ENCODE data around the gene DEXI. TPM values are rescaled to one million over a fixed set of nuclear protein-coding genes. Genes with fewer than 3 reads are reported as not detected.

Gene DEXI
- total RNA-seq, 4 donors from 2014 or later = 106 to 133 (median 125) TPM

DNA sequence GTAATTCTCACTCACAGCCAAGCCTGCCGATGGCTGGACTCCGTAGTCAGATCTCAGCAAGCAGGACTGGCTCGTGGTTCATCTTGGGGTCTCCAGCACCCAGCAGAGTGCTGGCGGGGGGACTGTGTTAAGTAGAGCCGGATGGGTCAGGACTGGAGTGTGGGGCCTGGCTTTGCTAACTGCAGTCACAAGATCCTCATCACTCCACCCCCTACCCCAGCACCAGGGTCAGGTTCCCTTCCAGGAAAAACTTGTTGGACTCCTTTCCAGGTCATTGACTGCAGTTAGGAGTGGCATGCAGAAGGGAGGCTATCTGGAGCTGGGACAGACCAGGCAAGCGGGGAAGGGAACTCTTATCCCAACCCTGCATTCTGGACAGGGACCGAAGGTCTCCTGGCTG lies 59.3 kb downstream of the DEXI start:
- Histone ChIP-seq H3K27ac (replicated peaks in 1 of 4) (no peak overlapping the region), H3K36me3 (no peaks in the 10 kb centered on the region), H3K4me3 (no peak overlapping the region), H3K27me3 (peaks cover 0 to 36% (median 0%) of the 10 kb centered on the region in 4 donors), H3K9me3 (no peaks in the 10 kb centered on the region), H3K4me1 (peaks cover 11 to 22% (median 19%) of the 10 kb centered on the region in 4 donors)
- WGBS = 85% methylated on average over 7 of the region's 7 CpGs
- intact Hi-C loops (cut with DNase I) = no loop called here
- DNase-seq (ENCODE audit: extremely low spot score) = no peak
- no peak for TF ChIP-seq POLR2A (IDR thresholded peaks at IDR 0.05; ENCODE audit: low read depth)
- no peak for TF ChIP-seq EP300 (IDR thresholded peaks at IDR 0.05)
- TF ChIP-seq POLR2AphosphoS5 (IDR thresholded peaks at IDR 0.05) = no peak

DNA sequence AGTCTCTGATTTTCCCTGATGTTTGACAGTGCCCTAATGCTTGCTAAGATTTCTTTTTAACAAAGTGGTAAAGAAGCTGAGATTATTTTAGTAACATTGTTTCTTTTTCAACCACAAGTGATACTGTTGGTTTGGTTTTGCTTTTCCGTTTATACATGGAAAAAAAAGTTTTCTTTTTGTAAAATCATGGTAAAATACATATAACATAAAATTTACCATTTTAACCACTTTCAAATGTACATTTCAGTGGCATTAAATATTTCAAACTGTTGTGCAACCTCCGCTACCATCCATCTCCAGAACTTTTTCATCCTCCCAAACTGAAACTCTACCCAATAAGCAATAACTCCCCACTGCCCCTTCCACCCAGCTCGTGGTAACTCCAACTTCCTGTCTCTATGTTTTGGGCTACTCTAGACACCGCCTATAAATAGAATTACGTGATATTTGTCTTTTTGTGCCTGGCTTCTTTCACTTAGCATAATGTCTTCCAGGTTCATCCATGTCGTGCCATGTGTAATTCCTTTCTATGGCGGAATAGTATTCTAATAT lies 60.7 kb downstream of the DEXI start:
- H3K36me3 ChIP-seq = no peaks in the 10 kb centered on the region
- H3K4me1 ChIP-seq = peaks cover 11 to 27% (median 20%) of the 10 kb centered on the region in 4 donors
- intact Hi-C loops (cut with DNase I) = no loop called here
- WGBS = 65% methylated on average over 7 of the region's 7 CpGs
- no peak overlapping the region for H3K4me3 ChIP-seq
- no peak overlapping the region for H3K27ac ChIP-seq (replicated peaks in 1 of 4)
- peaks cover 0 to 50% (median 0%) of the 10 kb centered on the region in 4 donors for H3K27me3 ChIP-seq
- TF ChIP-seq POLR2AphosphoS5 (IDR thresholded peaks at IDR 0.05) (no peak), POLR2A (IDR thresholded peaks at IDR 0.05; ENCODE audit: low read depth) (no peak), EP300 (IDR thresholded peaks at IDR 0.05) (no peak)
- no peak for DNase-seq (ENCODE audit: extremely low spot score)
- no peaks in the 10 kb centered on the region for H3K9me3 ChIP-seq

DNA sequence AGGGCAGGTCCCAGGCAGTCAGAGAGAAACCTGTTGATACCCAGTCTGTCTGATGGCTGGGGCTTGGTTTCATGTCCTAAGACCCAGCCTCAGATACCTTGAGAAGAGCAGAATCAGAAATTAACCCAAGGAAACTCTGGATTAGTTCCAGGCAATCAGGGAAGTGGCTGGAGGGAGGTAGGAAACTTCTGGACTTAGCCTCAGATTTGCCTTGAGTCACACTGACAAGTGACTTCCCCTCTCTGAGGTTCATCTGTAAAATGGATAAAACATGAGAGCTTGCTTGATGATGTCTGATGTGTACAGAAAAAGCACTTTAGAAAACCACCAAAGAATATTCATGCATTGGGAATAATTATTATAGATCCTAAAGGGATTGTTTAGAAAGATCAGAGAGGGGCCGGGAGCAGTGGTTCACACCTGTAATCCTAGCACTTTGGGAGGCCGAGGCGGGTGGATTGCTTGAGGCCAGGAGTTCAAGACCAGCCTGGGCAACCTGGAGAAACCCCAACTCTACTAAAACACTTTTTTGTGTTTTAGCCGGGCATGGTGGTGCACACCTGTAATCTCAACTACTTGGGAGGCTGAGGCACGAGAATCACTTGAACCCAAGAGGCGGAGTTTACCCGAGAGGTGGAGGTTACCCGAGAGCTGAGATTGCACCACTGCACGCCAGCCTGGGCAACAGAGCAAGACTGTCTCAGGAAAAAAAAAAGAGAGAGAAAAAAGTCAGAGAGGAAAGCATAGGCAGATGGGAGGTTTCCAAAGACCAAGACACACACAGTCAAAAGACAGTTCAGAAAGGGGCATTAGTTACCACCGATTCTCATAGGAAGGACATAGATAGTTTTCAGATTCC lies 61.4 kb downstream of the DEXI start:
- Histone ChIP-seq H3K4me1 (peaks cover 11 to 27% (median 20%) of the 10 kb centered on the region in 4 donors), H3K9me3 (no peaks in the 10 kb centered on the region), H3K36me3 (no peaks in the 10 kb centered on the region), H3K27ac (replicated peaks in 1 of 4) (peak overlapping the region in 1 of 4 donors; percentile 67), H3K4me3 (peak overlapping the region in 2 of 4 donors; percentile 58 to 68), H3K27me3 (peaks cover 0 to 55% (median 0%) of the 10 kb centered on the region in 4 donors)
- WGBS = 84% methylated on average over 10 of the region's 10 CpGs
- no peak for DNase-seq (ENCODE audit: extremely low spot score)
- TF ChIP-seq EP300 (IDR thresholded peaks at IDR 0.05) = no peak
- TF ChIP-seq POLR2A (IDR thresholded peaks at IDR 0.05; ENCODE audit: low read depth) = no peak
- peak in 1 of 2 donors; percentile 14 for TF ChIP-seq POLR2AphosphoS5 (IDR thresholded peaks at IDR 0.05)
- TF ChIP-seq, protein P1, sequence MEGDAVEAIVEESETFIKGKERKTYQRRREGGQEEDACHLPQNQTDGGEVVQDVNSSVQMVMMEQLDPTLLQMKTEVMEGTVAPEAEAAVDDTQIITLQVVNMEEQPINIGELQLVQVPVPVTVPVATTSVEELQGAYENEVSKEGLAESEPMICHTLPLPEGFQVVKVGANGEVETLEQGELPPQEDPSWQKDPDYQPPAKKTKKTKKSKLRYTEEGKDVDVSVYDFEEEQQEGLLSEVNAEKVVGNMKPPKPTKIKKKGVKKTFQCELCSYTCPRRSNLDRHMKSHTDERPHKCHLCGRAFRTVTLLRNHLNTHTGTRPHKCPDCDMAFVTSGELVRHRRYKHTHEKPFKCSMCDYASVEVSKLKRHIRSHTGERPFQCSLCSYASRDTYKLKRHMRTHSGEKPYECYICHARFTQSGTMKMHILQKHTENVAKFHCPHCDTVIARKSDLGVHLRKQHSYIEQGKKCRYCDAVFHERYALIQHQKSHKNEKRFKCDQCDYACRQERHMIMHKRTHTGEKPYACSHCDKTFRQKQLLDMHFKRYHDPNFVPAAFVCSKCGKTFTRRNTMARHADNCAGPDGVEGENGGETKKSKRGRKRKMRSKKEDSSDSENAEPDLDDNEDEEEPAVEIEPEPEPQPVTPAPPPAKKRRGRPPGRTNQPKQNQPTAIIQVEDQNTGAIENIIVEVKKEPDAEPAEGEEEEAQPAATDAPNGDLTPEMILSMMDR (IDR thresholded peaks at IDR 0.05) = no peak
- intact Hi-C loops (cut with DNase I) = no loop called here

DNA sequence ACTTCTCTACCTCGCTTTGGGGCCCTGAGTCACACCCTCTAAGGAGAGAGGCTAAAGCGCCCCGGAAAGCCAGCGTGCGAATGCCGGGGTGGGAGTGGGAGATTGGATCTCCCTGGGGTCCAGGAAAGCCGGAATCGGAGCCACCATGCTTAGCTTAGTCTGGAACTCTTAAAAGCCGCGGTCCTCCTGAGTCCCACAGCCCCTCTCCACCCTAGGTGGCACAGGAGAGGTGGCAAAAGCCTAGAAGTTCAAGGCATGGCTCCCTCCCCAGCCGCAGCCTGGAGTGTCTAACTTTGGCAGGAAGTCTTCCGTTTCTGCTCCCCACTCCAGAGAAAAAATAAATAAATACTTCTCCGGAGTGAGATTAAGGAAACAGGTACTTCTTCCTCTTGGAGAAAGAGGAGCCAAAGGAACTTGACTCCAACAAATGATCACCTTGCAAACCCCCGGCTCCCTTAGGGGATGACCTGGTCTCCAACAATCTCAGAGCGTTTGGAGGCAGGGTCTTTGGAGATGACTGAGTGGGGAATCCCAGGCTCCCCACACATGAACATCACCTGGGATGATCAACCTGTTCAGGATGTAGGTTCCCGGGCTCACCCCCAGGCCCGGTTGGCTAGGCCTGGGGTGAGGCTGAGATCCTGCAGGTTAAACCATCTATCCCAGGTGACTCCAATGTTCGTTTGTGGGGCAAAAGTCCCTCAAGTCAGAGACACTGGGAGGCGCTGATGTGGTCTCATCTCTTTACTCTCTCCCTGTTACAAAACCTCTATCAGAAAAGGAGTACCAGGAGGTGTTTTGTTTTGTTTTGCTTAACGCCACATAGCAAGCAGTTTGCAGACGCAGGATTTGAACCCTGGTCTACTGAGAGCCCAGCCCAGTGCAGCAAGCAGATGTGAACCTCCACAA lies 62.3 kb downstream of the DEXI start:
- Histone ChIP-seq H3K4me3 (peak overlapping the region; percentile 58 to 68 (median 62)), H3K27me3 (peaks cover 0 to 62% (median under 1%) of the 10 kb centered on the region in 4 donors), H3K36me3 (no peaks in the 10 kb centered on the region), H3K27ac (replicated peaks in 1 of 4) (peak overlapping the region; percentile 25 to 67 (median 52)), H3K9me3 (no peaks in the 10 kb centered on the region), H3K4me1 (peaks cover 11 to 27% (median 20%) of the 10 kb centered on the region in 4 donors)
- DNase-seq (ENCODE audit: extremely low spot score) = no peak
- TF ChIP-seq, protein P1 (IDR thresholded peaks at IDR 0.05) = no peak
- TF ChIP-seq POLR2A (IDR thresholded peaks at IDR 0.05; ENCODE audit: low read depth) (no peak), POLR2AphosphoS5 (IDR thresholded peaks at IDR 0.05) (no peak), EP300 (IDR thresholded peaks at IDR 0.05) (no peak)
- intact Hi-C loops (cut with DNase I) = no loop called here
- 48% methylated on average over 20 of the region's 21 CpGs for WGBS

Other genes starting within 250 kb of the DEXI start
- not detected for gene TEKT5, start 247.5 kb downstream of the DEXI start, total RNA-seq
- 10 to 100 TPM; 17.4 to 34.7 (median 28.4) TPM for gene NUBP1, start 198.6 kb downstream of the DEXI start, total RNA-seq
- 1 to 10 TPM in 1 of 4 donors, under 1 TPM in 2, not detected in 1; 0.42 to 1.2 (median 0.80) TPM for gene TVP23A, start 123.7 kb downstream of the DEXI start, total RNA-seq
- 10 to 100 TPM in 1 of 4 donors, 1 to 10 TPM in 3; 6.8 to 11.2 (median 8.9) TPM for gene CIITA, start 65.3 kb downstream of the DEXI start, total RNA-seq
- gene CLEC16A, start 2.1 kb upstream of the DEXI start, total RNA-seq = 10 to 100 TPM; 22.3 to 34.7 (median 29.2) TPM

All from esophagus muscularis mucosa (tissue), 4 donors.